PFSK-1 (cell line): ENCODE measurements around the gene HSD17B11.

Experiments
- FOXP2 ChIP-seq: optimal IDR thresholded peaks from 2 replicates; pipeline ENCODE3; 2011; ENCODE audit warnings: borderline replicate concordance, control low read depth, inconsistent platforms; ENCODE audit not compliant: insufficient read depth; ENCODE audit errors: extremely low read length, extremely low read depth
- POLR2AphosphoS5 ChIP-seq: IDR thresholded peaks from 2 replicates; pipeline ENCODE4 v1.6.1; 2012; ENCODE audit warnings: low read depth, mild to moderate bottlenecking, control low read depth, low read length, moderate library complexity
- REST ChIP-seq, 2 experiments: IDR thresholded peaks; 2 replicates each; pipeline versions ENCODE4 v1.6.1 to v1.8.0; 2011 to 2012; ENCODE audit warnings: low read depth in 2 of 2, low read length in 2 of 2, control low read depth in 1 of 2, inconsistent platforms in 1 of 2, mild to moderate bottlenecking in 1 of 2, moderate library complexity in 1 of 2; ENCODE audit not compliant: insufficient read depth in 1 of 2
- SIN3A ChIP-seq: IDR thresholded peaks from 2 replicates; pipeline ENCODE4 v1.6.1; 2012; ENCODE audit warnings: mild to moderate bottlenecking, low read length, moderate library complexity, borderline replicate concordance; ENCODE audit not compliant: insufficient read depth
- TAF1 ChIP-seq: IDR thresholded peaks from 2 replicates; pipeline ENCODE4 v1.6.1; 2012; ENCODE audit warnings: low read length, control low read depth, borderline replicate concordance; ENCODE audit not compliant: insufficient read depth

Gene HSD17B11

DNA sequence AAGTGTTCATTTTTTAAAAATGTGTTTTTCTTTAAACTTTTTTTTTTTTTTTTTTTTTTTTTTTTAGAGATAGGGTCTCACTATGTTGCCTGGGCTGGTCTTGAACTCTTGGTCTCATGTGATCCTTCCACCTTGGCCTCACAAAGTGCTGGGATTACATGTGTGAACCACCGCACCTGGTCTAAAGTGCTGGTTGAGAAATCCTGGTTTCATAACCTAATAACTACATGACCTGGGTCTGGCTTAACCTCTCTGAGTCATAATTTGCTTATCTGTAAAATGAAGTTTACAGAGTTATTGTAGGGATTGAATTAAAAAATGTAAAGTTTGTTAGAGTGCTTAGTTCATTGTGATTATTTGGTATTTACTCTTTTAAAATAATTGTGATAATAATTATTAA is 73.5 kb downstream of the HSD17B11 start:
- TF ChIP-seq REST (IDR thresholded peaks at IDR 0.05; ENCODE audit: insufficient read depth in 1 of 2, low read depth in 2 of 2, low read length in 2 of 2) (no peak), FOXP2 (no peak), TAF1 (no peak), SIN3A (no peak), POLR2AphosphoS5 (no peak)

DNA sequence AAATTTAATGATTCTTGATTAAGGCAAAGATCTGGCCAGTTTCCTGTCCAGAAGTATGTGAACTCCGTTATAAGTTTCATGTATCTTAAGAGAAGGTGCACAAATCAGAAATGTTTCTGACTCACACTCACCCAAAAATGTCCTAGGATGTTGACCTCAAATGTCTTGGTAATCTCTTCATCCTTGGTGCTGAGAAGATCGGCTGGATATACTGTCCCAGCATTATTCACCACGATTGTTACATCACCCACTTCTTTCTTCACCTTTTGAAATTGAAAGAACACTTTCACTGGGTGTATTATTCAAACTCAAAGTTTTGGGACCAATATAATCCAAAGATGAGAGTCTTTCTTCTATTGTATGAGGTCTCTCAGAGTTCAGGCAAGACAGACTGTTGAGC is 74.0 kb downstream of the HSD17B11 start:
- TF ChIP-seq REST (IDR thresholded peaks at IDR 0.05; ENCODE audit: insufficient read depth in 1 of 2, low read depth in 2 of 2, low read length in 2 of 2) (no peak), POLR2AphosphoS5 (no peak), FOXP2 (no peak), TAF1 (no peak), SIN3A (no peak)

DNA sequence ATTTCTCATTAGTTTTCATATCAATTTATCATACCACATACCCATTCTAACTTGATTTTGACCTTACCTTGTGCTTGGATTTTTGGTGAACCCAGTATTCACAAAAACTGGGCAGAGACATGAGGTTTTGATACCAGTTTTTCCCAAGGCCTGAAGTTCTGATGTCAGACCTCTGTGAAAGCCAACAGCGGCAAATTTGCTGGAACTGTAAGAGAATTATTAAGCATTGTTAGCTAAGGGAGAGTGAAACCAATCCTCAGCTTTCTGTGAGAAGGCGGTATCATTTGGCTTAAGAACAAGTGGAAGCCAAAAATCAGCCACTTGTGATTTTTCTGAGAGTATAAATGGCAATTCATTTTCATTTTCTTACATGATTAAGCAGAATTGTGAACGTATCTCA is 77.2 kb downstream of the HSD17B11 start:
- no peak for TF ChIP-seq POLR2AphosphoS5
- no peak for TF ChIP-seq REST (IDR thresholded peaks at IDR 0.05; ENCODE audit: insufficient read depth in 1 of 2, low read depth in 2 of 2, low read length in 2 of 2)
- no peak for TF ChIP-seq FOXP2
- no peak for TF ChIP-seq TAF1

- TF ChIP-seq TAF1, result no peak
- no peak for TF ChIP-seq POLR2AphosphoS5
- TF ChIP-seq REST (IDR thresholded peaks at IDR 0.05; ENCODE audit: insufficient read depth in 1 of 2, low read depth in 2 of 2, low read length in 2 of 2), result no peak
- TF ChIP-seq FOXP2, result no peak
- no peak for TF ChIP-seq SIN3A
Measured at GRCh38 chr4:87311684-87312083, 79.3 kb downstream of the HSD17B11 start.
